COLO668 (cell line): ENCODE measurements around the gene C19orf38.
"Not testable (repeated sequence)": the region's sequence is repeated elsewhere in the genome, so short reads cannot be mapped to it uniquely, and the experiment has no call there.

Experiments
- DNase-seq: peaks from one replicate; lab custom pipeline; 2025; ENCODE audit not compliant: unreplicated experiment; lab: John Stamatoyannopoulos, UW

C19orf38 gene

DNA sequence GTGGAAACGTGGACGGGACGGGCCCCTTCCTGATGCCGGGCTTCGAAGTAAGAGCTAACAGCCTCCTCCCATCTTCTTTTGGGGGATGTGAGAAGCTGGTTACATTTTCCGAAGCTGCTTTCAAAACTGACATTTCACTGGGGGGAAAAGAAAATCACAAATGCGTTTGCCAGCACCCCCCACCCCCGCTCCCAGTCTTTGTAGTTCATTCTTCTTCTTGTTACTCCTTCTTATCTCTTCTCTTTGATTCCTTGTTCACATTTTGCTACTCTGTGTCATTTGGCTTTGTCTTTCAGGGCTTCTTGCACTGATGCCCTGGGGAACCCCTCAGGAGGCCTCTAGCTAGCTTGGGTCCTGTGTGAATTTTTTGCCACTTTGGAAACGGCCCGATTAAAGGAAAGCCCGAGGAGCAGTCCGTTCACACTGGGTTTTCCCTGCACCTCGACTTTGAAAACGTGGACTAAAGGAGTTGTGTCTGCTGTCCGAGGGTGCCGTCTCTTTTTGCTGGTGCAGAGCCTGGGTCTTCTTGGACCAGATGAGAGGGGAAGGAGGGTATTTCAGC is 24.4 kb downstream of the C19orf38 start:
- no peak for DNase-seq

DNA sequence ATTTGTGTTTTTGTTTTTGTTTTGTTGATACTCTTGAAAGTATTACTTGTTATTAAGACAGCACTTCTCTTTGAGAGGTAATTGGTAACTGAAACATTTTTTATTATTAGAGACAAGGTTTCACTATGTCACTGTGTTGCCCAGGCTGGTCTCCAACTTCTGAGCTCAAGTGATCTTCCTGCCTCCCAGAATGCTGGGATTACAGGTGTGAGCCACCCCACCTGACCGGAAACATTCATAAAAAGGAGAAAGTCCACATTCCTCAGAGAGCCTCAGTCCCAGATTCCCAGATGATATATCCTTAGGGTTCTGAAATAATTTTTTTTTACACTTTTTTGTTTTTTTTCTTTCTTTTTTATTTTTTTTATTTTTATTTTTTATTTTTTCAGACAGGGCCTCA is 25.8 kb downstream of the C19orf38 start:
- DNase-seq = no peak

DNA sequence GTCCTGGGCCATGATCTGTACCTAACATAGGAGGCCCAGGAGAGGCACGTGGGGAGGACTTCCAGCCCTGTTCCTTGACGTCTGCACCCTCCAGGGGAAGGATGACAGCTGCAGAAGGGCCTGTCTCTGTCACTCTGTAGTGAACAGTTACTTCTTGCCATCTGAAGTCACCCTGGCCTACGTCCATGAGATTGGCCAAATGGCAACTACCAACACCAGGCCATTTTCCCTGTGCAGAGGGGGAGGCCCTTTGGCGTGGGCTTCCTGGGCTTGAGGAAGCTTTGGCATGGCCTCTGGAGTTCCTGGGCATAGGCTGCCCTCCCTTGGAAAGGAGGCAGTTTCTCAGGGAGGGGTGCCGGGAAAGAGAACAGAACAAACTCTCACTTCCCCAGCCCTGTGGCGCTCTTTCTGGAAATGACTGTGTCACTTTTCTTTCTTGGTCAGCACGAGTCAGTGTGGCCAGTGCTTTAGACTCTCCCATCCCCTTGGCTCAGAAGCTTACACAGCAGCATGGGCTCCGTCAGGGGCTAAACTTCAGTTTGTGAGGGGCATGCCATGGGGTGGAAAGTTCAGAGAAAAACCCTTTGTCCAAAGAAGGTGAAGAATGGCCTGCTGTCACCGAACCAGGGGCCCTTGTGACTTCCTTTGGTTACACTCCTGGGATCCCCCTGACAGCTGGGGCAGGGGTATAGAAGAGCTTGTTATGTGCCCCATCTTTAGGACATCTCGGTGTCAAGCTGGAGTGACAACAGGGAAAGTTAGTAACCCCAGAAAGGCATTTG is 28.4 kb downstream of the C19orf38 start:
- no peak for DNase-seq

DNA sequence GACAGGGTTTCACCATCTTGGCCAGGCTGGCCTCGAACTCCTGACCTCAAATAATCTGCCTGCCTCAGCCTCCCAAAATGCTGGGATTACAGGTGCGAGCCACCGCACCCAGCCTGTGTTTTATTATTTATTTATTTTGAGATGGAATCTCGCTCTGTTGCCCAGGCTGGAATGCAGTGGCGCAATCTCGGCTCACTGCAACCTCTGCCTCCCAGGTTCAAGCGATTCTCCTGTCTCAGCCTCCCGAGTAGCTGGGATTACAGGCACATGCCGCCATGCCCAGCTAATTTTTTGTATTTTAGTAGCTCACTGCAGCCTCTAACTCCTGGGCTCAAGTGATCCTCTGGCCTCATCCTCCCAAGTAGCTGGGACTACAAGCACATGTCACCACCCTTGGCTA is 29.4 kb downstream of the C19orf38 start:
- DNase-seq = not testable (repeated sequence)

- no peak for DNase-seq
Observed at GRCh38 chr19:10878253-10878652, 30.0 kb downstream of the C19orf38 start.

GRCh38 chr19:10881403-10882107 is 33.3 kb downstream of the C19orf38 start:
- DNase-seq = no peak

DNA sequence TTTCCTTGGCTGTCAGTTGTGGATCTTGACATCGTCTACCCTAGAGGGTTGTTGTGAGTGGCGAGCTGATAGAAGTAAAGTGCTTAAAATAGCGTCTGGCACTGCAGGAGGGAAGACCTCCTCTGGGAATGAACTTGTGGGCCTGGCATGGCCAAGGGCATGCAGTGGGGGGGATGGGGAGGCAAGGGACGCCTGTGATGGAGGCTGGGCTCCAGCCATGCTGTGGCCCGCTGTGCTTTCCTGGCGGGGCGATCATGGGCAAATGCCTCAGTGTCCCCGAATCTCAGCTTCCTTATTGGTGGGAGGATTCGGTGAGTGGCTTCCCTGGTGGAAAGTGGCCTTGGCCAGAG is 33.9 kb downstream of the C19orf38 start:
- no peak for DNase-seq

DNA sequence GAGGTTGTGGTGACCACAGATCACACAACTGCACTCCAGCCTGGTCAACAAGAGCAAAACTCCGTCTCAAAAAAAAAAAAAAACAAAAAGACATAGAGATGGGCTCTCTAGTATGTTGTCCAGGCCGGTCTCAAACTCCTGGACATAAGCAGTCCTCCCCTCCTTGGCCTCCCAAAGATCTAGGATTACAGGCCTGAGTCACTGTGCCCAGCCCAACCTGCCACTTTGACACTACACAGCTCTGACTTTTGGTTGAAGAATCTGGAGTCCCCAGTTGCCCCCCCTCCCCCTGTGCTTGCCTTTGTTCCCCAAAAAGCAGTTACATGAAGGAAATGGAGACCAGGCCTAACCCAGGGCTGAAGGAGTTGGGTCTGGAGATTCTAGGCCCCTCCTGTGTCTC is 36.1 kb downstream of the C19orf38 start:
- no peak for DNase-seq

- DNase-seq = no peak
Observed at GRCh38 chr19:10885201-10886169, 37.3 kb downstream of the C19orf38 start.

DNA sequence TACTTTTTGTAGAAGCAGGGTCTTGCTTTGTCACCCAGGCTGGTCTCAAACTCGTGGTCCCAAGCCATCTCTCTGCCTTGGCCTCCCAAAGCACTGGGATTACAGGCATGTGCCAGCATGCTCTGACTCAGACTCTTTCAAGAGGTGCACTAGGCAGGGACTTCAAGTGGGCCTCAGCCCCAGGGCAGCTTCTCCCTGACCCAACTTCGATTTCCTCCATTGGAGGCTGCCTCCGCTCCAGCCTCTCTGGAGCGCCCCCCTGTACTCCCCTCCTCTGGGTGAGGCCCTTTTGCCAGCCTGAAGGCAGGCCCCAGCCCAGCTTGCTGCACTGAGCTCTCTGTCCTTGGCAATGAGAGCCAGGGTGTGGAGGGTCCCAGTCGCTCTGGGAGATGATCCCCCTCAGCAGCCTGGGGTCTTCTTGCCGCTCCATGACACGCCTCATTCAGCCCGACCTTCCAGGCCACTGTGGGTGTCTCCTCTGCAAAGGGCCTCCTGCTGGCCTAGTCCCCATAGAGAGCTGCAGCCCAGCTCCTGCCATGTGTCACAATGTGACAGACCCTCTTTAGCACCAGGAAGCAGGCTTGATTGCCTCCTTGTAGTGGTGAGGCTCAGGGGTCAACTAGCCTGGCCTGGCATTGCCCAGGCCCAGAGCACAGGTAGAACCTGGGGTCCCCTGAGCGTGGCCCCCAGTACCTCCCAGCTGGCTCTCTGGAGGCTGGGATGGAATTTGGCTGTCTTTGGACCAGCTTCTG is 39.6 kb downstream of the C19orf38 start:
- DNase-seq = no peak

DNA sequence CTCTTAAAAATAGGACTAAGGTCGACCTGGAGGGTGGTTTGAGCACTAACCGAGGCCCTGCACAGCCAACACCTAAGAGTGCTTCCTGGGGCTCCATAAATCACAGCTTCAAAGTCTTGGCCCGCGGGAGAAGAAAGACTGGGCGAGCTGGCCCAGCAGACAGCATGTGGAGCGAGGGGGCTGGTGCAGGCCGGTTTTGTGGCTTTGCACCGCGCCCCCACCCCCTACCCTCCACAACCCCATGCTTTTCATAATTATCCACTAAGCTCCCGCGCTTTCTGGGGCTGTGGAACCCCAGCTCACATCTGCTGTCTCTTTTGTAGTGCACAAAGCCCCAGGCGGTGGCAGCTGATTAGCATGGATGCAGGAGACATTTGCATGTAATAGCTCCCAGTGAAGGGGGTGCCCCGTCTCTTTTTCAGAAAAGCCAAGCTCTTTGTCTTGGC is 40.2 kb downstream of the C19orf38 start:
- no peak for DNase-seq

DNA sequence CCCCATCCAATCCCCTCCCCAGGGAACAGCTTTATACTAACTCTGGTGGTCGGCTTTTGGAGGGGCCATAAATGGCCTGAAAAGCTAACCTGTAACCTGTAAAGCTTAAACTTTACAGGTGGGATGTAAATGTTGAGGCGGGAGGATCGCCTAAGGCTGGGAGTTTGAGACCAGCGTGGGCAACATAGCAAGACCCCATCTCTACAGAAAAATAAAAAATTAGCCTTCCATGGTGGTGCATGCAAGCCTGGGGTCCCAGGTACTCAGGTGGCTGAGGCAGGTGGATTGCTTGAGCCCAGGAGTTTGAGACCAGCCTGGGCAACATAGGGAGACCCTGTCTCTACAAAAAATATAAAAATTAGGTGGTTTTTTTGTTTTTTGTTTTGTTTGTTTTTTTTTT is 41.7 kb downstream of the C19orf38 start:
- DNase-seq = no peak

GRCh38 chr19:10891405-10892086 is 43.3 kb downstream of the C19orf38 start:
- peak; percentile 70 for DNase-seq

DNA sequence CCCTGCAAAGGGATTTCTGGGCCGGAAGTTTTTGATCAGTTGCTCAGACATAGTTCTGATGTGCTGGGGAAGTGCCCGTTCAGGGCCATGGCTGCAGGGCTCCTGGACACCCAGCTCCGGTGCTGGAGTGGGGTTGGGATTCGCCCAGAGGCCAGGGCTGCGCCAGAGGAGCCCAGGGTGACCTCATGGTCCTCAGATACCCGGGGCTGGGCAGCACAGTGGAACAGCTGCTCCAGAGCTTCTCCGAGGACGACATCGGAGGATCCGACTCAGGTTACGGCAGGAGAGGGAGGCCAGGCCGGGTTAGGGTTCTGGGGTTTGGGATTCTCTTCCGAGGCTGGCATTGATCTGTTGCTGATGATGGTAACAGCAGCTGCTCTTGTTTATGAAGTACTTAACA is 44.0 kb downstream of the C19orf38 start:
- peak; percentile 83 for DNase-seq

GRCh38 chr19:10894911-10895213 is 46.6 kb downstream of the C19orf38 start:
- no peak for DNase-seq

- DNase-seq = no peak
Observed at GRCh38 chr19:10895363-10895762, 47.1 kb downstream of the C19orf38 start.

DNA sequence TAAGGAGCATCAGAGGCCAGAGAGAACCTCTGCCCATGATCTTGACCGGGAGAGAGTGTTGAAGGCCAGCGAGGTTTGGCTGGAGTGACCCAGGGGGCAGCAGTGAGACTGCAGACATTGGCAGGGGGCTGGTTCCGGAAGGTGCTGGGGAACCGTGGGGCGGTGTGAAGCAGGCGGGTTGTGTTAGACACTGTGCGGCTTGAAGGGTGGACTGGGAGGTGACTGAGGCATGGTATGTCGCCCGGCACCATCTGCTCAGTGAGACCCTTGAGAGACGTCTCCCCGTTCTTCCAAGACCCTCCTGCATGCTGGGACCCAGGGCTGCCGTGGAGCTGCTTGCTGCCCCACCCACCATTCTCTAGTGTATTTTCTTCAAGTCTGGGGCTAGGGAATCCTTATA is 47.7 kb downstream of the C19orf38 start:
- DNase-seq = no peak

- DNase-seq = peak; percentile 84
Observed at GRCh38 chr19:10896851-10897526, 48.8 kb downstream of the C19orf38 start.

DNA sequence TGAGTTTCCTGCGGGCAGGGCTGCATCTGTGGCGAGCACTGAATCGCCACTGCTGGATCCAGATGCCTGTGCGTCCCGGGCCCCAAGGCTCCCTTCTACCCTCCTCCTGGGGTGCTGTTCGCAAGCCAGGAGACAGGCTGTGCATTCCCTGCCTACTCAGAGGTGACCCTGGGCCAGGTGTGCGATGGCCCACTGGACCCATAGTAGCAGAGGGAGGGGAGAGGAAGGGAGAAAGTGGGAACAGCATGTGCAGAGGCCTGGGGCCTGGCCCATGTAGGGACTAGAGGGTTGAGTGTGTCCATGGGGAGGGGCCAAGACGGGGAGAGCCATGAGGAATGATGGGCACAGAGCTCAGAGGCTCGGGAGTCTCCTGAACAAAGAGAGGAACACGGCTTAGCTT is 50.4 kb downstream of the C19orf38 start:
- no peak for DNase-seq
